IPS DF 19.7 (cell line): Measurements from ENCODE around the gene STXBP5L.
"Not testable (repeated sequence)": the region's sequence is repeated elsewhere in the genome, so short reads cannot be mapped to it uniquely, and the experiment has no call there.

ENCODE experiments used
- DNase-seq: peaks from one replicate; pipeline ENCODE4 v3.0.0-alpha.2; 2013; ENCODE audit warnings: low read depth, low spot score

STXBP5L gene

DNA sequence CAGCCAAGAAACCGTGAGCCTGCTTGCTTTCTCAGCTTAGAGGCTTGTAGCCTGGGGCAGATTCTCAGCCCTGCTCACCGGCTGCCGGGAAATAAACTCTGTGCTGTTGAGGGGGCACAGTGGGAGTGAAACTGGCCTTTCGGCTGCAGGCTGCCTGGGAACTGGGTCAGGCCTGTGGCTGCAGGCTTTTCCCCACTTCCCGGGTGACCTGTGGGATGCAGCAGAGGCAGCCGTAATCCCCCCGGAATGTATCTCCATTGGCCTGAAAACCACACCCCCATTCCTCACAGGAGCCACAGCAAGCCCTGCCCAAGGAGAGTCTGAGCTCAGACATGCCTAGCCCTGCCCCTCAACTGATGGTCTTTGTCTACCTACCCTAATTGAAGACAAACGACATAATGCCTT lies 110.9 kb downstream of the STXBP5L start:
- DNase-seq, result no peak

DNA sequence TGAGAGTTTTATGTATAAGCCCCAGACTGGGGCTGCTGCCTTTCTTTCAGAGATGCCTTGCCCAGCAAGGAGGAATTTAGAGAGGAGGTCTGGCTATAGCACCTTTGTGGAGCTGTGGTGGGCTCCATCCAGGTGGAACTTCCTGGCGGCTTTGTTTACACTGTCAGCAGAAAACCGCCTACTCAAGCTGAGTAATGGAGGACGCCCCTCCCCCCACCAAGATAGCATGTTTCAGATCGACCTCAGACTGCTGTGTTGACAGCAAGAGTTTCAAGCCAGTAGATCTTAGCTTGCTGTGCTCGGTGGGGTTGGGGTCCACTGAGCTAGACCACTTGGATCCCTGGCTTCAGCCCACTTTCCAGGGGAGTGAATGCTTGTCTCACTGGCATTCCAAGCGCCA lies 155.6 kb downstream of the STXBP5L start:
- DNase-seq, result peak; percentile 9

DNA sequence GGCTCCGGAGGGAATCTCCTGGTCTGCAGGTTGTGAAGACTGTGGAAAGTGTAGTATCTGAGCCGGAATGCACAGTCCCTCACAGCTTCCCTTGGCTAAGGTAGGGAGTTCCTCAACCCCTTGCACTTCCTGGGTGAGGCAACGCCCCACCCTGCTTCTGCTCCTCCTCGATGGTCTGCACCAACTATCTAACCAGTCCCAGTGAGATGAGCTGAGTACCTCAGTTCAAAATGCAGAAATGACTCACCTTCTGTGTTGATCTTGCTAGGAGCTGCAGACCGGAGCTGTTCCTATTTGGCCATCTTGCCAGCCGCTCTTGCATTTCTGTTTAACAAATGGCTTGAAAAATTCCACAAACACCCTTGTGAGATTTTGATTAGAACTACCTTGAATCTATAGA lies 156.1 kb downstream of the STXBP5L start:
- DNase-seq, result no peak

DNA sequence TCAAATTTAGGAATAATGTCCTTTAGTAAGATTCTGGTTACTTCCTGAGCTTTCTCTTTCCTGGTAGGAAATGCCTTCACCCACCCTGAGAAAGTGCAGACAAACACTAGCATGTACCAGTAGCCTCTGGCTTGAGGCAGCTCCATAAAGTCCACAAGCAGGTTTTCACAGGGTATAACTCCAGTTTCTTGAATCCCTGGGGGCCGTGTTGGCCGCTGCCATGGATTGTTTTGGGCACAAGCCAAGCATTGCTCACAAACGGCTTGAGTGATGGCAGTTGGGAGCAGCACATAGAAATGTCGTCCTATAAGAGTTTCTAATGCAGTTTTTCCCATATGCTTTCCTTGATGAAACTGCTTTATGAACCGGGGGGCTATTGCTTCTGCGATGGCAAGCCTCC lies 164.1 kb downstream of the STXBP5L start:
- DNase-seq, result no peak

DNA sequence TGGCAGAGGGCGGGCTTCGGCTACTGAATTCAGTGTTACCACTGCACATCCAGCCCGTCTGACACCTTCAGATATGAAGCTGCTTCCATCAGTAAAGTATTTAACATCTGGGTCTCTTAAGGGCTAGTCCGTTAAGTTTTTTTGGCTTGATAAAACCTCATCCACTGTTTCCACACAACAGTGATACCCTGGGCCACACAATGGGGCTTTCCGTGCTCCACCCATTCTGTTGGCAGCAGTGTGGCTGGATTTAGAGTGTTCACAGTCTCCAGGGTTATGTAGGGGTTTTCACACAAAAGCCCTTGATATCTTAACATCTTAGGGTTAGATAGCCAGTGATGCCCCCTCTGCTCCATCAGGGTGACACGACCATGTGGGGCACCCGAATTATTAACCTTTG lies 165.0 kb downstream of the STXBP5L start:
- DNase-seq, result no peak

DNA sequence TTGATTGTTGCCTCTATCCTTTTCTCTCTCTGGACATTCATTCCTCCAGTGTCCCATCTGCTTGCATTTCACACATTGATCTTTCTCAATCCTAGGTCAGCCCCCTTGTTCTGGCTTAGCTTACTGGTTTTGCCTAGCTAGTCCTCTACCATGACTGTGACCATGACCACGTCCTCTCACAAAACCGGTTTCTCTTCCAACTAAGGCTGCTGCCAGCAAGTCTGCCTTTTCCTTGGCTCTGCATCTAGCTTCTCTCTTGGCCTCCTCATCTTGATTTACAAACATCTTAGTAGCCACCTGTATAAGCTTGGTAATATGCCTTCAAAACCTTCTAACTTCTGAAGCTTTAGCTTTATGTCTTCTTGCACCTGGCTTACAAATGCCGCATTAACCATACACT lies 167.2 kb downstream of the STXBP5L start:
- no peak for DNase-seq

DNA sequence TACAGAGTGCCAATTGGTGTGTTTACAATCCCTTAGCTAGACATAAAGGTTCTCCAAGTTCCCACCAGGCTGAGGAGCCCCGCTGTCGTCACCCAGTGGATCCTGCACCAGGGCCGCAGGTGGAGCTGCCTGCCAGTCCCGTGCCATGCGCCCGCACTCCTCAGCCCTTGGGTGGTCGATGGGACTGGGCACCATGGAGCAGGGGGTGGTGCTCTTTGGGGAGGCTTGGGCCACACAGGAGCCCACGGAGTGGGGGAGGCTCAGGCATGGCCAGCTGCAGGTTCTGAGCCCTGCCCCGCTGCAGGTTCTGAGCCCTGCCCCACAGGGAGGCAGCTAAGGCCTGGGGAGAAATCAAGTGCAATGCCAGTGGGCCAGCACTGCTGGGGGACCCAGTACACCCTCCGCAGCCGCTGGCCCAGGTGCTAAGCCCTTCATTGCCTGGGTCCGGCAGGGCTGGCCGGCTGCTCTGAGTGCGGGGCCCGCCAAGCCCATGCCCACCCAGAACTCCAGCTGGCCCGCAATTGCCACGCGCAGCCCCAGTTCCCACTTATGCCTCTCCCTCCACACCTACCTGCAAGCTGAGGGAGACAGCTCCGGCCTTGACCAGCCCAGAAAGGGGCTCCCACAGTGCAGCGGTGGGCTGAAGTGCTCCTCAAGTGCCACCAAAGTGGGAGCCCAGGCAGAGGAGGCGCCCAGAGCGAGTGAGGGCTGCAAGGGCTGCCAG lies 170.5 kb downstream of the STXBP5L start:
- not testable (repeated sequence) for DNase-seq

DNA sequence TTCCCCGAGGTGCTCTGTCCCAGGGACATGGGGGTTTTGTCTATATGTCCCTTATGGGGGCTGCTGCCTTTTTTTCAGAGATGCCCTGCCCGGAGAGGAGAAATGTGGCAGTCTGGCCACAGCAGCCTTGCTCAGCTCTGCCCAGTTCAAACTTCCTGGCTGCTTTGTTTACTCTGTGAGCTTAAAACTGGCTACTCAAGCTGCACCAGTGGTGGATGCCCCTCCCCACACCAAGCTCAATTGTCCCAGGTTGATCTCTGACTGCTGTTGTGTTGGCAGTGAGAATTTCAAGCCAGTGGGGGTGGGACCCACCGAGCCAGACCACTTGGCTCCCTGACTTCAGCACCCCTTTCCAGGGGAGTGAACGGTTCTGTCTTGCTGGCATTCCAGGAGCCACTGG lies 188.9 kb downstream of the STXBP5L start:
- no peak for DNase-seq

DNA sequence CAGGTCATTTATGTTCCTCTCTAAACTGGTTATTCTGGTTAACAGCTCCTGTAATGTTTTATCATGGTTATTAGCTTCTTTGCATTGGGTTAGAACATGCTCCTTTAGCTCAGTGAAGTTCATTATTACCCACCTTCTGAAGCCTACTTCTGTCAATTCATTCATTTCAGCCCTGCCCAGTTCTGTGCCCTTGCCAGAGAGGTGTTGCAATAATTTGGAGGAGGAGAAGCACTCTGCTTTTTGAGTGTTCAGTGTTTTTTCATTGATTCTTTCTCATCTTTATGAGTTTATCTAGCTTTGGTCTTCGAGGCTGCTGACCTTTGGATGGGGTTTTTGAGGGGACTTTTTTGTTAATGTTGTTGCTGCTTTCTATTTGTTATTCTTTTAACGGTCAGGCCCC lies 203.1 kb downstream of the STXBP5L start:
- DNase-seq, result not testable (repeated sequence)

DNA sequence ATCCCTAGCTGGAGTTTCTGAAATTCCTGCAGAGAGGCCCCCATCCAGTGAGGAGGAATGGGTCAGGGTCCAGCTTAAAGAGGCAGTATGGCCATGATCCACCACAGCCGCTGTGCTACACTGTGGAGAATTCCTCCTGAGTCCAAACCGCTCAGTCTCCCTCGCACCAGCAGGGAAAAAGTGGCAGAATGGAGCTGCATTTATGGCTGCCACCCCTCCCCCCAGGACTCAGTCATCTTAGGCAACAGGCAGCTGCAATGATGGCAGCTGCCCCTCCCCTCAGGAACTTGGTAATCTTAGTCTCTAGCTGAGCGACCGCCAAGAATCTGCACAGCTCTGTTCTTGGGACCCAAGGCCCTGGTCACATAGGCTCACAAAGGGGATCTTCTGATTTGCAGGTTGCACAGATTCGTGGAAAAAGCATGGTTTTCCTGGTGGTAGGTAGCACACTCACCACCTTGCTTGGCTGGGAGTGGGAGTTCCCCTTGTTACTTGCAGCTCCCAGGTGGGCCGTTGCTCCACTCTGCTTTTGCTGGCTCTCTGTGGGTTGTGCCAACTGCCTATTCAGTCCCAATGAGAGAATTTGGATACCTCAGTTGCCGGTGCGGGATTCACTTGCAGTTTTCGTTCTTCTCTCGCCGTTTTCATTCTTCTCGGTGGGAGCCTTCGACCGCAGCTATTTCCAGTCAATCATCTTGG lies 204.1 kb downstream of the STXBP5L start:
- no peak for DNase-seq

DNA sequence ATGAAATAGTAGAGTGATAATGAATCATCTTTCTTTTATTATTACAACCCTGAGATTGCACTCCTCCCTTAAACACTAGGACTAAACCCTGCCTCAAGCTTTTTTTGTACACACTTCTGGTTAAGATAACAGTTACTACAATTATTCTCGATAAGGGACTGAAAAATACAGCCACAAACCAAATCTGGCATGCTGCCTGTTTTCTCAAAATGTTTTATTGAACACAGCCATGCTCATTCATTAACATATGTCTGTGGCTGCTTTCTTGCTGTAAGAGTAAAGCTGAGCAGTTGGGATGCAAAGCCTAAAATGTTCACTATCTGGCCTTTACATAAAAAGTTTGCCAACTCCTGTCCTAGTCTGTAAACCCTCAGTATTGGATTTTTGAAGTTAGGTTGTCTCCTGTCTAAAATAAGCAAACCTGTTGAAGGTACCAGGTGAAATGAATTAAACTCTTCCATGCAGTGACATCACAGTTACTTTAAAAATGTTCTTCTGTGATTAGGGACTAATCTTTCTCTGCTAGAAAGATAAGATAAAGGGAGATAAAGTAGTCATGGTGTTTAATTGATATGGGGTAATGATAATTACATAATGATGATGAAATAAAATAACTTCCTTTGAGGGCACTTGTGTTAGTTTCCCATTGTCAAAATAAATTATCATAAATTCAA lies 218.2 kb downstream of the STXBP5L start:
- no peak for DNase-seq

DNA sequence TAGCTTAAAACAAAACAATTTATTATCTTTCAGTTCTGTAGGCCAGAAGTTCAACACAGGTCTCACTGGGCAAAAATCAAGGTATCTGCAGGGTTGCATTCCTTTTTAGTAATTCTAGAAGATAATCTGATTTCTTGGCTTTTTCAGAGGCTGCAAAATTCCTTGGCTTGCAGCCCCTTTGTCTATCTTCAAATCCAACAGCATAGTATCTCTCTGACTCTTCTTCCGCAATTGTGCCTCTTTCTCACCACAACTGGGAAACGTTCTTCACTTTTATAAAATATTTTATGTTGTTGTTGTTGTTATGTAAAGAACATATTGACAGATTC lies 218.7 kb downstream of the STXBP5L start:
- no peak for DNase-seq

DNA sequence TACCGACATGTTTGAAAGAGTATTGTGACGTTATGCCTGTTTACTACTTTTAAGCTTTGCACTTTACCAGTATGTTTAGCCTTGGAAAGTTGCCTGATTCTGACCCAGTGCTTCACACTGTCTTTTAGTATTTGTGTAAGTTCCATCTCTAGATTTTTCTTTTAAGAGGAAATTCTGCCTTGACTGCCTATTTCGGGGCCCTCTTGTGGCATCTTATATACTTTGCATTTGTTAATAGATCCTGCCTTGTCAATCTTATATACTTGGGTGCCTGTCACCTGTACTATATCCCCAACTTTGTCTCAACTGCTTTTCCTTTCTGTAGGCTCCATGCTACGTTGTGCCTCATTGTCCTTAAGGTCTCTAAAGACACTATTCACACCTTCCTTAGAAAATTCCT lies 244.6 kb downstream of the STXBP5L start:
- no peak for DNase-seq

DNA sequence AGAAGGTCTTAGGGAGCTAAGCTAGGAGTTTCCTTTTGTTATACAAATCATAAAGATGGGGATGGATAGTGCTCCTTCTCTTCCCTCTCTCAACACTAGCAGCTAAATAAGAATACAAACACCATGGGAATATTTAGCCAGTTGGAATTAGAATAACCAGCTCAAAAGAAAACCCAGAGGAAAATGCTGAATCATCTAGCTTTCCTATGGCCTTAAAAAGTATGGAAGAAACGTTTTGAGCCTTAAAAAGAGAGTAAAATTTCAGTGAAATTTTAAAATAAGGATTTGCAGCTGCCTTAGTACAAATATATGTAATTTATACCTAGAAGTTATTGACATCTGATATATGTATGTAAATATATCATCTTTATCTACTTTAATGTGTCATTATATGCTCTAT lies 245.8 kb downstream of the STXBP5L start:
- DNase-seq, result no peak

DNA sequence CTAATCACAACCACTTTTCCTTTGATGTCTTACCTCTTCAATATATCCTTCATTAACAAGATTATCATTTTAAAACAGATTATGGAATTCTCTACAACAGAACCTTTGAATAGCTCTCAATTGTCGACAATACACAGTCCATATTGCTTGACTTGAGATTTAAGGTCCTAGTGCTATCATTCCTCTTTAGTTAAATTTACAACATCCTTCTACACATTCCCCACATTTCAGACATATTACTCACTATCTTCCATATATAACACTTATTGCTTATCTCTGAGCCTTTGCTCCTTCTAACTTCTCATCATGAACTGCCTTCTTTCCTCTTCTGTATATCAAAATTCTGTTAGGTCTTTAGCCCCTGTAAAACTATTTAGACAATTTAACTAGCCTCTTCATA lies 247.0 kb downstream of the STXBP5L start:
- no peak for DNase-seq

DNA sequence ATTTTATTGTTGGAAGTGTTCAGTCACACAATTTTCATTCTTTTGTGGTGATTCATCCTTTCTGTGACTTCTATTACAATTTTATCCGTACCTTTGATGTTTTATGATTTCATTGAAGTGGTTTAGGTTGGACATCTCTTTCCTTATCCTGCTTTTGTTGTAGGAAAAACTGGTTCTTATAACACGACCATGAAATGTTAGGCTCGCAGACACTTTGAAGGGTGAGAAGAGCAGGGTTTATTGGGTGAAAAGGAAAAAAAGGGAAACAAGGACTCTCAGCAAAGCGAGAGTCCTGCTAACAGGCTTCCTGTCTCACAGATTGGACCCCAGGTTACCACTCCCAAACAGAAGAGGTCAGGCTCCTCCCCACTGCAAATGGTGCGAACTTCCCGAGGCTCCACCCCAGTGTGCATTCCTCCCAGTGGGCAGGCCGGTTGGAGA lies 257.4 kb downstream of the STXBP5L start:
- DNase-seq, result peak; percentile 23

DNA sequence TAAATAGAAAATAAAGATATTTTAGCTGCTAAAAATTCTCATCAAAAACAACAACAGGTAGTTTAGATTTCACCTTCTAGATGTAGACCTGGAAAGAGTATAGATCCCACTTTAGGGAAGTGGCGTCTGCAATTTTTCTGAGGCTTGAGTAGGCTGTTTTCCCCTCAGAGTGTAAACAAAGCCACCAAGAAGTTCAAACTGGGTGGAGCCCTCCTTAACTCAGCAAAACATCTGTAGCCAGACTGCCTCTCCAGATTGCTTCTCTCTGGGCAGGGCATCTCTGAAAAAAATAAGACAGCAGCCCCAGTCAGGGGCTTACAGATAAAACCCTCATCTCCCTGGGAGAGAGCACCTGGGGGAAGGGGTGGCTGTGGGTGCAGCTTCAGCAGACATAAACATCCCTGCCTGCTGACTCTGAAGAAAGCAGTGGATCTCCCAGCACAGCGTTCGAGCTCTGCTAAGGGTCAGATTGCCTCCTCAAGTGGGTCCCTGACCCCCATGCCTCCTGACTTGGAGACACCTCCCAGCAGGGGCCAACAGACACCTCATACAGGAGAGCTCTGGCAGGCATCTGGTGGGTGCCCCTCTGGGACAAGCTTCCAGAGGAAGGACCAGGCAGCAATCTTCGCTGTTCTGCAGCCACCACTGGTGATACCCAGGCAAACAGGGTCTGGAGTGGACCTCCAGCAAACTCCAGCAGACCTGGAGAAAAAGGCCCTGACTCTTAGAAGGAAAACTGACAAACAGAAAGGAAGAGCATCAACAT lies 259.6 kb downstream of the STXBP5L start:
- no peak for DNase-seq

DNA sequence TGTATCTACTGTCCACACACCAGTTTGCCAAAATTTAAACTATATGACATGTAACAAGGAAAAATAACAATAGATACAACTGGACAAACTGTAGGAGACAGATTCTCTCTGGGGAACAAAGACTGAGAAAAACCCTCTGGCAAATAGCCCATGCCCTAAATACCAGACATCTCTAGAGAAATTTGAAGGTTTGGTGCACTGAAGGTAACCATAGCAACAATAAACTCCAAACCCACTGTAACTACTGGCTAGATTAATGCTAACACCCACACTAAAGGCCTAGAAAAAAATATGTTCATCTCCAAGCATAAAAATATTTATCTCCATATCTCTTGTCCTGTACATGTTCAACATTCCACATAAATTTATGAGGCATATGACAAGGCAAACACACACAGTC lies 267.1 kb downstream of the STXBP5L start:
- DNase-seq, result no peak

DNA sequence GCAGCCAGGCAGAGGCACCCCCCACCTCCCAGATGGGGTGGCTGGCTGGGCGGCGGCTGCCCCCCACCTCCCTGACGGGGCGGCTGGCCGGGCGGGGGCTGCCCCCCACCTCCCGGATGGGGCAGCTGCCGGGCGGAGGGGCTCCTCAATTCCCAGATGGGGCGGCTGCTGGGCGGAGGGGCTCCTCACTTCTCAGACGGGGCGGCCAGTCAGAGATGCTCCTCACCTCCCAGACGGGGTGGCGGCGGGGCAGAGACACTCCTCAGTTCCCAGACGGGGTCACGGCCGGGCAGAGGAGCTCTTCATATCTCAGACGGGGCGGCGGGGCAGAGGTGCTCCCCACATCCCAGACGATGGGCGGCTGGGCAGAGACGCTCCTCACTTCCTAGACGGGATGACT lies 282.6 kb downstream of the STXBP5L start:
- DNase-seq, result not testable (repeated sequence)

DNA sequence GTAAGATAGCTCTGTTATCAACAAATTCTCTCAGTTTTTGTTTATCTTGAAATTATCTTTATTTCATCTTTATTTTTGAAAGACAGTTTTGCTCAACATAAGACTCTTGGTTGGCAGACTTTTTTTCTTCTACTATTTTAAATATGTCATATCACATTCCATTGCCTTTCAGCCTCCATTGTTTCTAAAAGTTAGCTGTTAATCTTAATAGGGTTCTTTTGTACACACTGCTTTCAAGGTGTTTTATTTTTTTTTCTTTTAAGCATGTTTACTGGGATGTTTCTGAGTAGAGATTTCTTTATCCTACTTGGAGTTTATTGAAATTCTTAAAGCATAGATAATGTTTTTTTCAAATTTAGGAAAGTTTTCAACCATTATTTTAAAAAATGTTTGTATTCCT lies 294.6 kb downstream of the STXBP5L start:
- no peak for DNase-seq

DNA sequence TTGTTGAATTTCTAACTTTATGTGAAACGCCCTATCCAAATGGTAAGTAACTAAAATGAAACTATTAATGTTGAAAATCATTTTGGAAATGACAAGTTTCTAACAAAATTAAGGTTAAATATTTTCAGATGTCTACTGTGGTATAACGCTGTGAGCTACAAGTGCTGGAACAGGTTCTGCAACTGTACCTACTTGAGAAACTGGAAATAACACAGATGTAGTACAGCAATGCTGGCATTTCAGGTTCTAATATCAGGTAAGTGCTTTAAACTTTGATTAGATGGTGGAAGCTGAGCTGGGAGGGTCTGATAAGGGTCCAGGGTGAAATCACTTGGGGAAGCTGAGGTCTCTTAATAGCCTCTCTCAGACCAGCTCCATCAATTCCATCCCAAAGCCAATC lies 315.1 kb downstream of the STXBP5L start:
- DNase-seq, result no peak

DNA sequence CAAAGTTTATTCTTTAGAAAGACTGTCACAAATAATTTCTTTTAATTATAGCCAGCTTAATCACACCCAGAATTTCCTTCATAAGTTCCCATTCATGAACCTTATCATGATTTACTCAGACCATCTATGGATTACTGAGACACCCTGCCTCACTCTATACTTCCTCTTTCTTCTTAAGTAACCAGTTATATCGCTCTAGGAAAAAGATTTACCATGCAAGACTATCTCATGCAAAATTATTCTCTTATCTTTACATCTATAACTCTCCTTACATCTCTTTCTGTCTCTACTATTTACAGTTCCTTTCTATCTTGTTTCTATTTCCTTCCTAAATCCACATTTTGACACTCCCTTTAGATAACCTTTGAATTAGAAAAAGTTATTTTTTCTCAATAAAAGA lies 321.0 kb downstream of the STXBP5L start:
- DNase-seq, result no peak
